ENCODE data around the gene ANTXR2. TPM values are rescaled to one million over a fixed set of nuclear protein-coding genes. Genes with fewer than 3 reads are reported as not detected.

ANTXR2 gene
- total and polyA plus RNA-seq, 4 donors, result 16.0 to 88.0 (median 50.7) TPM

DNA sequence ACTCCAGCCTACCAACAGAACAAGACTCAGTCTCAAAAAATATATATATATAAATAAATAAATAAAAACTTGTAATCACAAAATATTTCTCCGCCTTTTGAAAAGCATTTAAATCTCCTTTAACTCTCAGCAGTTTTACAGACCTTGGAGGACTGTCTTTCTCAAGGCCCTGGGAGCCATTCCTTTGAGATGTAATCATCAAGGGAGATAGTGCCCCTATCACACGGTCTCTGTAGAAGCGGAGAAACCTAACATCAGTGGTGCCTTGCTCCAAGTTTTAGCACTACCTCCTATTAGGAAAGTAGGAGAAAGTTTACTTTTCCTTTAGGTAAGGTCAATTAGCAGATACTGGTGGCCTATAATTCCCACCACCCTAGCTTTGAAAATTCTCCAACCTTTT lies 58.5 kb downstream of the ANTXR2 start:
- Histone ChIP-seq H3K27ac (ENCODE audit: low read depth in 1 of 2, low read length in 2 of 2) (no peak overlapping the region), H3K9me3 (ENCODE audit: control insufficient read depth, low read length) (no peaks in the 10 kb centered on the region), H3K4me3 (ENCODE audit: low read length in 2 of 2) (no peak overlapping the region), H3K36me3 (ENCODE audit: control insufficient read depth in 1 of 2, insufficient read depth in 2 of 2, low read length in 1 of 2) (no peaks in the 10 kb centered on the region), H3K27me3 (ENCODE audit: control insufficient read depth in 1 of 2, insufficient read depth in 2 of 2, low read length in 1 of 2) (no peaks in the 10 kb centered on the region), H3K4me1 (ENCODE audit: control insufficient read depth in 1 of 2, insufficient read depth in 2 of 2, low read length in 2 of 2) (no peaks in the 10 kb centered on the region)
- ATAC-seq (ENCODE audit: low FRiP score) (no peak), DNase-seq (no peak)
- 97% methylated on average over 3 of the region's 3 CpGs for WGBS, 2 donors
- intact Hi-C loops (cut with DNase I), result no loop called here

GRCh38 chr4:80012291-80012690 lies 60.7 kb downstream of the ANTXR2 start:
- Histone ChIP-seq H3K4me3 (ENCODE audit: low read length in 2 of 2) (no peak overlapping the region), H3K9me3 (ENCODE audit: control insufficient read depth, low read length) (no peaks in the 10 kb centered on the region), H3K4me1 (ENCODE audit: control insufficient read depth in 1 of 2, insufficient read depth in 2 of 2, low read length in 2 of 2) (no peaks in the 10 kb centered on the region), H3K27ac (ENCODE audit: low read depth in 1 of 2, low read length in 2 of 2) (no peak overlapping the region), H3K27me3 (ENCODE audit: control insufficient read depth in 1 of 2, insufficient read depth in 2 of 2, low read length in 1 of 2) (no peaks in the 10 kb centered on the region), H3K36me3 (ENCODE audit: control insufficient read depth in 1 of 2, insufficient read depth in 2 of 2, low read length in 1 of 2) (peaks cover 0 to 2% of the 10 kb centered on the region in 2 donors)
- DNase-seq (no peak), ATAC-seq (ENCODE audit: low FRiP score) (no peak)
- WGBS, 2 donors, result 62 to 72% methylated on average over 1 of the region's 1 CpG
- intact Hi-C loops (cut with DNase I), result no loop called here

DNA sequence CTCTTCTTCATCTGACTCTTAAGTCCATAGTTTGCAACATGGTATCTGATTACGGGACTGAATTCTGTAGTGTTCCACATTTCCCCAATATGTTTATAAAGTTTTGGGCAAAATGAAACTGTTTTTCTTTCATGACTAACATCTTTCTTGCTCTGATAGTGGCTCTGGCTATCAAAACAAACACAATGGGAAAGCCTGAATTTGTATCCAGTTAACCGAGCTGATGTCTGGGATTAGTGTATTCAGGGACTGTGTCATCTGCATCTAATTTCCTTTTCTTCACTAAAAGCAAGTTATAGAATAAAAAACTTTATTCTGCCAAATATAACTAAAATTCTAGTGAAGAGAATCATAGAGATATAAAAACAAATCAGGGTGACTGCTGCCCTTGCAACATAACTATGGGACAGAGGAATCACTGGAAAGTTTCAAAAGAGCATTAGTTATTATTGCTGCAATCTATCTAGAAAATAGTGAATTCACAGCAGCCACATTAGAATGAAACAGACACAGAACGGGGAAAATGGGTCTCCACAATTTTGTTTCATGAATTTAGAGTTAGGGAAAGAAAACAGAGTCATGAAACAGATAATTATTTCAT lies 61.3 kb downstream of the ANTXR2 start:
- Histone ChIP-seq H3K4me3 (ENCODE audit: low read length in 2 of 2) (no peak overlapping the region), H3K4me1 (ENCODE audit: control insufficient read depth in 1 of 2, insufficient read depth in 2 of 2, low read length in 2 of 2) (no peaks in the 10 kb centered on the region), H3K36me3 (ENCODE audit: control insufficient read depth in 1 of 2, insufficient read depth in 2 of 2, low read length in 1 of 2) (peaks cover 0 to 2% of the 10 kb centered on the region in 2 donors), H3K27ac (ENCODE audit: low read depth in 1 of 2, low read length in 2 of 2) (no peak overlapping the region), H3K27me3 (ENCODE audit: control insufficient read depth in 1 of 2, insufficient read depth in 2 of 2, low read length in 1 of 2) (no peaks in the 10 kb centered on the region), H3K9me3 (ENCODE audit: control insufficient read depth, low read length) (no peaks in the 10 kb centered on the region)
- intact Hi-C loops (cut with DNase I), result no loop called here
- DNase-seq, result no peak
- WGBS, 2 donors, result 33 to 35% methylated on average over 3 of the region's 3 CpGs
- peak; percentile 74 for ATAC-seq (ENCODE audit: low FRiP score)

GRCh38 chr4:80010316-80010715 lies 62.7 kb downstream of the ANTXR2 start:
- Histone ChIP-seq H3K27me3 (ENCODE audit: control insufficient read depth in 1 of 2, insufficient read depth in 2 of 2, low read length in 1 of 2) (no peaks in the 10 kb centered on the region), H3K27ac (ENCODE audit: low read depth in 1 of 2, low read length in 2 of 2) (no peak overlapping the region), H3K4me1 (ENCODE audit: control insufficient read depth in 1 of 2, insufficient read depth in 2 of 2, low read length in 2 of 2) (no peaks in the 10 kb centered on the region), H3K9me3 (ENCODE audit: control insufficient read depth, low read length) (no peaks in the 10 kb centered on the region), H3K36me3 (ENCODE audit: control insufficient read depth in 1 of 2, insufficient read depth in 2 of 2, low read length in 1 of 2) (peaks cover 0 to 2% of the 10 kb centered on the region in 2 donors), H3K4me3 (ENCODE audit: low read length in 2 of 2) (no peak overlapping the region)
- intact Hi-C loops (cut with DNase I), result no loop called here
- ATAC-seq (ENCODE audit: low FRiP score) (no peak), DNase-seq (no peak)

- no peaks in the 10 kb centered on the region for H3K4me1 ChIP-seq (ENCODE audit: control insufficient read depth in 1 of 2, insufficient read depth in 2 of 2, low read length in 2 of 2)
- peaks cover 0 to 2% of the 10 kb centered on the region in 2 donors for H3K36me3 ChIP-seq (ENCODE audit: control insufficient read depth in 1 of 2, insufficient read depth in 2 of 2, low read length in 1 of 2)
- no peak for DNase-seq
- H3K9me3 ChIP-seq (ENCODE audit: control insufficient read depth, low read length), result no peaks in the 10 kb centered on the region
- no peak overlapping the region for H3K27ac ChIP-seq (ENCODE audit: low read depth in 1 of 2, low read length in 2 of 2)
- intact Hi-C loops (cut with DNase I), result no loop called here
- no peaks in the 10 kb centered on the region for H3K27me3 ChIP-seq (ENCODE audit: control insufficient read depth in 1 of 2, insufficient read depth in 2 of 2, low read length in 1 of 2)
- H3K4me3 ChIP-seq (ENCODE audit: low read length in 2 of 2), result no peak overlapping the region
- ATAC-seq (ENCODE audit: low FRiP score), result no peak
These were observed 63.2 kb downstream of the ANTXR2 start for GRCh38 chr4:80009806-80010205.

GRCh38 chr4:80008971-80009370 lies 64.1 kb downstream of the ANTXR2 start:
- intact Hi-C loops (cut with DNase I), result no loop called here
- Histone ChIP-seq H3K27me3 (ENCODE audit: control insufficient read depth in 1 of 2, insufficient read depth in 2 of 2, low read length in 1 of 2) (no peaks in the 10 kb centered on the region), H3K4me3 (ENCODE audit: low read length in 2 of 2) (no peak overlapping the region), H3K27ac (ENCODE audit: low read depth in 1 of 2, low read length in 2 of 2) (no peak overlapping the region), H3K36me3 (ENCODE audit: control insufficient read depth in 1 of 2, insufficient read depth in 2 of 2, low read length in 1 of 2) (peaks cover 0 to 2% of the 10 kb centered on the region in 2 donors), H3K4me1 (ENCODE audit: control insufficient read depth in 1 of 2, insufficient read depth in 2 of 2, low read length in 2 of 2) (no peaks in the 10 kb centered on the region), H3K9me3 (ENCODE audit: control insufficient read depth, low read length) (peaks cover 2% of the 10 kb centered on the region)
- 0 to 99% methylated on average over 1 of the region's 1 CpG for WGBS, 2 donors
- DNase-seq (no peak), ATAC-seq (ENCODE audit: low FRiP score) (no peak)

DNA sequence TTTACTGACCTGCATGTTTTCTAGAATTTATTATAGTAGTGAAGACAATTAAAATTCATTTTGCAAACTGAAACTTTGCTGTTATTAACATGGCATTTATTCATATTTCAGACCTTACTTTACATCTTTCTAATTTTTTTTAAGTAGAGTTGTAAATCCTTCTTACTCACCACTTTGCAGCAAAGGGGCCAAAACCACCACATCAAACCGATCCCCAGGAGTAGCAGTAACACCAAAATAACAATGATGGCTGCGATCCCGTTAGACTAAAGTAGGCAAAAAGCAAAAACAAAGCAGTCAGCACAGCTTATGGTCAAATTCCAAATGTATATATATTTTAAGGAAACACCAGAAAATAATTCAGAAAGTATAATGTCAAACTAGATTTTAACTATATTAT lies 64.7 kb downstream of the ANTXR2 start:
- Histone ChIP-seq H3K27ac (ENCODE audit: low read depth in 1 of 2, low read length in 2 of 2) (no peak overlapping the region), H3K9me3 (ENCODE audit: control insufficient read depth, low read length) (peaks cover 2% of the 10 kb centered on the region), H3K4me1 (ENCODE audit: control insufficient read depth in 1 of 2, insufficient read depth in 2 of 2, low read length in 2 of 2) (no peaks in the 10 kb centered on the region), H3K4me3 (ENCODE audit: low read length in 2 of 2) (no peak overlapping the region), H3K36me3 (ENCODE audit: control insufficient read depth in 1 of 2, insufficient read depth in 2 of 2, low read length in 1 of 2) (peaks cover 0 to 2% of the 10 kb centered on the region in 2 donors), H3K27me3 (ENCODE audit: control insufficient read depth in 1 of 2, insufficient read depth in 2 of 2, low read length in 1 of 2) (no peaks in the 10 kb centered on the region)
- no peak for ATAC-seq (ENCODE audit: low FRiP score)
- intact Hi-C loops (cut with DNase I), result no loop called here
- no peak for DNase-seq
- WGBS, 2 donors, result 63 to 75% methylated on average over 3 of the region's 3 CpGs

DNA sequence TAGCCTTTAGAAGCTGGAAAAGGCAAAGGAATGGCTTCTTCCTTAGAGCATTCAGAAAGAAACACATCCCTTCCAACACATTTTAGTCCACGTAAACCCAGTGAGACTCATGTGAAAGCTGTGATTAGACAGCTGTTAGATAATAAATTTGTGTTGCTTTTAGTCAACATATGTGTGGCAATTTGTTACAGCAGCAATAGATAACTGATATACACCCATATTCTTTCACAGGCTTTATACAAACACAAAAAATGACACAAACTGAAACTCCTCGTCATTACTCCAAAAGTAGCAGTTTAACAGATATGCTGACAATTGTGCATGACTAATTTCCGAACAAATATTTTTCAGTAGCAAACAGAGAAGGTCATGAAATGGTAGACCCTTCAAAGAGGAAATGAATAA lies 65.3 kb downstream of the ANTXR2 start:
- 85 to 88% methylated on average over 3 of the region's 3 CpGs for WGBS, 2 donors
- Histone ChIP-seq H3K4me1 (ENCODE audit: control insufficient read depth in 1 of 2, insufficient read depth in 2 of 2, low read length in 2 of 2) (no peaks in the 10 kb centered on the region), H3K9me3 (ENCODE audit: control insufficient read depth, low read length) (peaks cover 2% of the 10 kb centered on the region), H3K36me3 (ENCODE audit: control insufficient read depth in 1 of 2, insufficient read depth in 2 of 2, low read length in 1 of 2) (peaks cover 0 to 2% of the 10 kb centered on the region in 2 donors), H3K27ac (ENCODE audit: low read depth in 1 of 2, low read length in 2 of 2) (no peak overlapping the region), H3K27me3 (ENCODE audit: control insufficient read depth in 1 of 2, insufficient read depth in 2 of 2, low read length in 1 of 2) (no peaks in the 10 kb centered on the region), H3K4me3 (ENCODE audit: low read length in 2 of 2) (no peak overlapping the region)
- intact Hi-C loops (cut with DNase I), result no loop called here
- ATAC-seq (ENCODE audit: low FRiP score), result no peak
- no peak for DNase-seq

DNA sequence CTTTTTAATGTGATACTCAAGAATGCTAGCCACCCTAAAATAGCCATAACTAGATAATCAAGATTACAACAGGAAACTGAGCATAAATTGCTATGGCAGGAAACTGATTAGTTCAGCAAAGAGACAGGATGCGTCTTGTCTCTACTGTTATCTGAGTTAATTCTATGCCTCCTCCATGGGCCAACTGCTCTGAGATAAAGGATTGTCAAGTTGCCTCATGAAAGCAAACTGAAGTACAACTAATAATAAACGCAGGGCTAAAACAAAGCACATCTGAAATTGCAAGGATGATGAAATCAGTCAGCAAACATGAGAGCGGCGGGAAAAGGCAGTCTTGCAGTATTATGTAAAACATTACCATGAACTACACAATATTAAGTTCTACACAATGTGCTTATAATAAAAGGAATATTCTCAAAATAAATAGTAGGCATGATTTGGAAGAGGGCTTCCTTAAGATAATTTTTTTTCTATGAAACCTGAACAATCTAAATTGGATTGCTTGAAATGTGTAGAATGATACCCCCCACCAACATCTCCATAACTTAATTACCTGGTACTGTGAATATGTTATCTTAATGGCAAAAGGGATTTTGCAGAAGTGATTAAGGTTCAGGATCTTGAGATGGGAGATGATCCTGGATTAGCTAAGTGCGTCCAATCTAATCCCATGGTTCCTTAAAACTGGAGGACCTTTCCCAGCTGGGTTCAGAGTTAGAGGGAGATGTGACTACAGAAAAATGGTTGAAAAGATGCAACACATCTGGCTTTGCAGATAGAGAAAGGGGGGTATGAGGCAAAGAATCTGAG lies 65.9 kb downstream of the ANTXR2 start:
- intact Hi-C loops (cut with DNase I), result no loop called here
- WGBS, 2 donors, result 75 to 76% methylated on average over 5 of the region's 5 CpGs
- Histone ChIP-seq H3K9me3 (ENCODE audit: control insufficient read depth, low read length) (peaks cover 2% of the 10 kb centered on the region), H3K36me3 (ENCODE audit: control insufficient read depth in 1 of 2, insufficient read depth in 2 of 2, low read length in 1 of 2) (peaks cover 0 to 2% of the 10 kb centered on the region in 2 donors), H3K27ac (ENCODE audit: low read depth in 1 of 2, low read length in 2 of 2) (no peak overlapping the region), H3K27me3 (ENCODE audit: control insufficient read depth in 1 of 2, insufficient read depth in 2 of 2, low read length in 1 of 2) (no peaks in the 10 kb centered on the region), H3K4me3 (ENCODE audit: low read length in 2 of 2) (no peak overlapping the region), H3K4me1 (ENCODE audit: control insufficient read depth in 1 of 2, insufficient read depth in 2 of 2, low read length in 2 of 2) (no peaks in the 10 kb centered on the region)
- ATAC-seq (ENCODE audit: low FRiP score), result no peak
- DNase-seq, result no peak

Data from aorta (tissue), 5 donors.